NT2/D1 (cell line): ENCODE data around the gene EPB41L1.

Experiments used
- SUZ12 ChIP-seq: IDR thresholded peaks from 2 replicates; pipeline ENCODE4 v1.6.1; 2011; ENCODE audit not compliant: insufficient read length, insufficient read depth; ENCODE audit errors: extremely low read depth
- YY1 ChIP-seq: IDR thresholded peaks from 2 replicates; pipeline ENCODE4 v1.6.1; 2011; ENCODE audit not compliant: insufficient read length, insufficient read depth
- ZNF274 ChIP-seq: IDR thresholded peaks from 2 replicates; pipeline ENCODE4 v1.6.1; 2011; ENCODE audit warnings: mild to moderate bottlenecking, low read depth, low read length

DNA sequence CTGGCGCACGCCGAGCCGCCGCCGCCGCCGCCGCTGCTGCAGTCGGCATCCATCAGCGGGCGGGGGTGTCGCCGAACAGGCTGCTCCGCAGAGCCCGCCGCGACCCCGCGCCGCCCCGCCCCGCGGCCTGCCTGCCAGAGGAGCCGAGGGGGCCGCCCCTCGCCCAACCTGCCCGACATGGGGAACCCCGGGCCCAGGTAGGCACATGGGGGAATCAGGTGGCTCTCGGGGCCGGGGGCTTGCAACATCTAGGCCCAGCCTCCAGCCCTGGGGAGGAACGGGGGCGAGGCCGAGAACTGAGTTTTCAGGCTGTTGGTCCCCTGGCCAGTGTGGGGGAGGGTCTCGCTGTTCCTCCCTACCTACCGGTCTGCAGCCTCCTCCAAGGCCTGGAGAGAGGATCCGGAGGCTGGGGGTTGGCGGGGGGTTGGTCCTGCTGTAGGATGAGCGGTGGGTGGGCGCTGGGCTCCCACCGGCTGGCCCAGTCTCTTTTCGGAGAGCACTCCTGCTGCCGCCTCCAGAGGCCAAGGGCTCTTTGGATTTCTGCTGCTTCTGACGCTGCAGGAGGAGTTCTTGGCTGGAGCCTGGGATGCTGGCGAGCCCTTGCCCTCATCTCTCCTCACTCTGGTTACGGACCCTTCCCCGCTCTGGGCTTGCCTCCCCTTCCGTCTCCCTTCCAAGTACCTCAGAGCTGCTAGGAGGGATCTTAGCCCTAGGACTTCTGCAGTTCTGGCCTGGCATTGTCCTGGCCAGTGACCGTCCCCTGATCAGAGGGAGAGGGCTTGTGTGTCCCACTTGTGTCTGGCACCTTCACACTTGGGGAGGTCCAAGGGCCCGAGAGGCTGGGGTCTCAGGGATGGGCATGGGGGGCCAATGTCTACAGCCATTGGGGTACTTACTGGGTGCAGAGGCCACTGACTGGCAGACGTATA lies at the start of gene EPB41L1:
- TF ChIP-seq YY1 (no peak), ZNF274 (no peak), SUZ12 (no peak)
